ENCODE data around the gene ARL15.

The ARL15 gene

GRCh38 chr5:54030981-54031380 is 279.4 kb downstream of the ARL15 start:
- H3K4me3 ChIP-seq (ENCODE audit: low read depth, low read length): no peak overlapping the region
- no peak for TF ChIP-seq CTCF (IDR thresholded peaks at IDR 0.05; ENCODE audit: low read depth, low read length, missing control alignments)
- in situ Hi-C loops (cut with HindIII; ENCODE audit: low pct_ligation_motif_present, low sequenced_read_pairs): no loop called here
- H3K36me3 ChIP-seq (replicated peaks): no peaks in the 10 kb centered on the region
- no peak overlapping the region for H3K27ac ChIP-seq
- DNase-seq: no peak
- H3K27me3 ChIP-seq (replicated peaks): no peaks in the 10 kb centered on the region

- no peak for DNase-seq
- in situ Hi-C loops (cut with HindIII; ENCODE audit: low pct_ligation_motif_present, low sequenced_read_pairs): no loop called here
- H3K27me3 ChIP-seq (replicated peaks): no peaks in the 10 kb centered on the region
Observed at GRCh38 chr5:54024466-54024865, 285.9 kb downstream of the ARL15 start.

GRCh38 chr5:54022223-54022622 is 288.1 kb downstream of the ARL15 start:
- H3K27me3 ChIP-seq (replicated peaks): no peaks in the 10 kb centered on the region
- DNase-seq: no peak
- peak overlapping the region; percentile 28 for H3K27ac ChIP-seq
- H3K36me3 ChIP-seq (replicated peaks): no peaks in the 10 kb centered on the region
- TF ChIP-seq CTCF (IDR thresholded peaks at IDR 0.05; ENCODE audit: low read depth, low read length, missing control alignments): no peak
- H3K4me3 ChIP-seq (ENCODE audit: low read depth, low read length): no peak overlapping the region
- in situ Hi-C loops (cut with HindIII; ENCODE audit: low pct_ligation_motif_present, low sequenced_read_pairs): no loop called here

More at GRCh38 chr5:54024466-54024865, 285.9 kb downstream of the ARL15 start:
- H3K4me3 ChIP-seq (ENCODE audit: low read depth, low read length): no peak overlapping the region
- peak overlapping the region; percentile 10 for H3K27ac ChIP-seq
- no peaks in the 10 kb centered on the region for H3K36me3 ChIP-seq (replicated peaks)
- no peak for TF ChIP-seq CTCF (IDR thresholded peaks at IDR 0.05; ENCODE audit: low read depth, low read length, missing control alignments)

DNA sequence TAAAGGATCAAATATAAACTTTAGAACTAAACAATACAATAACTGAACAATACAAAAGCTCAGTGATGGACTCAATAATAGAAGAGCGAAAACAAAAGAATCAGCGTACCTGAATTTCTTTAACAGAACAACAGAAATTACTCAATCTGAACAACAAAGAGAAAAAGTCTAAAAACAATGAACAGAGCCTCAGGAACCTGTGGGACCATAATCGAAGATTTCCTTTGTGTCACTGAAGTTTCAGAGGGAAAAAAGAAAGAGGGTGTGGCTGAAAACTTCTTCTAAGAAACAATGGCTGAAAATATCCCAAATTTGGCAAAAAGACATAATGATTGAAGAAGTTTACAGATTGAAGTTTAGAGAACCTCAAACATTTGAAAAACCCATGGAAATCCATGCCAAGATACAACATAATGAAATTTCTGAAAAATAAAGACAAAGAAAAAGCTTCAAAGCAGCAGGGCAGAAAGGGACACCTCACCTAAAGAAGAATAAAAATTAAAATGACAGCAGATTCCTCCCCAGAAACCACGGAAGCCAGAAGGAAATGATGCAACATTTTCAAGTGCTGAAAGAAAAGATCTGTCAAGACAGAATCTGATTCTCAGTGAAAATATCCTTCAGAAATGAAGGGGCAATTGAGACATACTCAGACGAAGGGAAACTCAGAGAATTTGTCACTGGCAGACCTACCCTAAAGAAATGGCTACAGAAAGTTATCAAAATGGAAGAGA is 288.8 kb downstream of the ARL15 start:
- H3K4me3 ChIP-seq (ENCODE audit: low read depth, low read length): no peak overlapping the region
- peak overlapping the region; percentile 28 for H3K27ac ChIP-seq
- no peaks in the 10 kb centered on the region for H3K36me3 ChIP-seq (replicated peaks)
- in situ Hi-C loops (cut with HindIII; ENCODE audit: low pct_ligation_motif_present, low sequenced_read_pairs): no loop called here
- no peak for TF ChIP-seq CTCF (IDR thresholded peaks at IDR 0.05; ENCODE audit: low read depth, low read length, missing control alignments)
- no peaks in the 10 kb centered on the region for H3K27me3 ChIP-seq (replicated peaks)
- no peak for DNase-seq

- no peaks in the 10 kb centered on the region for H3K36me3 ChIP-seq (replicated peaks)
- no peak for TF ChIP-seq CTCF (IDR thresholded peaks at IDR 0.05; ENCODE audit: low read depth, low read length, missing control alignments)
- in situ Hi-C loops (cut with HindIII; ENCODE audit: low pct_ligation_motif_present, low sequenced_read_pairs): no loop called here
Observed at GRCh38 chr5:54018438-54018837, 291.9 kb downstream of the ARL15 start.

DNA sequence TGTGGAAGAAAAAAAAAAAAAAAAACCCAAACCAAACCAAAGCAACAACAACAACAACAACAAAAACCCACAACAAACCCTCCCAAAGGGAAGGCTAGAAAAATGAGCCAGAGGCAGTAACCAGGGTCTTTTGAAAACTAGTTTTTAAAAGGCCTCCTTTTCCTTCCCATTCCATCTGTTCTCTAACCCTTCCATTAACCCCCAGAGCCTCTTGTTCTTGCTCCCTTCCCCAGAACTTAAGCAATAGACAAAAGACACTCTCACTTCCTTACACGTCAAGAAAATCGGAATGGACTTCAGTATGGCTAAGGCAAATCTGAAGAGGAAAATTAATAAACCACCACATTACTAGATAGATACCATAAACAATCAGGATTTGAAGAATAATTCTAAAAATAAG is 292.8 kb downstream of the ARL15 start:
- Histone ChIP-seq H3K27ac (no peak overlapping the region), H3K36me3 (replicated peaks) (no peaks in the 10 kb centered on the region), H3K27me3 (replicated peaks) (no peaks in the 10 kb centered on the region), H3K4me3 (ENCODE audit: low read depth, low read length) (no peak overlapping the region)
- no peak for TF ChIP-seq CTCF (IDR thresholded peaks at IDR 0.05; ENCODE audit: low read depth, low read length, missing control alignments)
- in situ Hi-C loops (cut with HindIII; ENCODE audit: low pct_ligation_motif_present, low sequenced_read_pairs): no loop called here
- DNase-seq: no peak

More at GRCh38 chr5:54018438-54018837, 291.9 kb downstream of the ARL15 start:
- H3K27ac ChIP-seq: no peak overlapping the region
- DNase-seq: no peak
- H3K4me3 ChIP-seq (ENCODE audit: low read depth, low read length): no peak overlapping the region
- H3K27me3 ChIP-seq (replicated peaks): no peaks in the 10 kb centered on the region

Measured in brain microvascular endothelial cell (primary cell).